NB4 (cell line): ENCODE results near the gene TMC8.

ENCODE experiments used
- CTCF ChIP-seq: IDR thresholded peaks from one replicate; pipeline ENCODE4 v1.5.1; 2012; ENCODE audit warnings: low read depth, low read length
- MAX ChIP-seq: IDR thresholded peaks from 2 replicates; pipeline ENCODE4 v1.6.1; 2011; ENCODE audit warnings: low read depth, low read length
- MYC ChIP-seq: IDR thresholded peaks from 2 replicates; pipeline ENCODE4 v1.6.1; 2011; ENCODE audit warnings: low read depth, low read length
- POLR2A ChIP-seq: IDR thresholded peaks from 2 replicates; pipeline ENCODE4 v1.6.1; 2011; ENCODE audit warnings: mild to moderate bottlenecking; ENCODE audit not compliant: insufficient read length; ENCODE audit errors: extremely low read depth

- TF ChIP-seq CTCF = no peak
- TF ChIP-seq POLR2A = no peak
- TF ChIP-seq MAX = no peak
- no peak for TF ChIP-seq MYC
Measured at GRCh38 chr17:78146881-78147280, 16.3 kb downstream of the TMC8 start.
